ENCODE measurements around the gene PILRB.

- TF ChIP-seq CTCF (conservative IDR thresholded peaks at IDR 0.05) (no peak), EZH2 (IDR thresholded peaks at IDR 0.05; ENCODE audit: low read depth) (no peak)
Measured at GRCh38 chr7:100356416-100357068, 1.4 kb upstream of the PILRB start.
